Smooth muscle cell (in vitro differentiated cells): Measurements from ENCODE around the gene UBE3A. TPM values are rescaled to one million over a fixed set of nuclear protein-coding genes. Genes with fewer than 3 reads are reported as not detected.

Experiments used
- DNase-seq: peaks from one replicate; lab custom pipeline; 2025; ENCODE audit not compliant: unreplicated experiment; lab: John Stamatoyannopoulos, UW
- H2AFZ ChIP-seq: fragments of 200-600 bp; sonication (generic); 2 replicates; pipeline ENCODE4 v1.6.0; 2016; ENCODE audit warnings: antibody characterized with exemption, low read depth, mild to moderate bottlenecking
- H3F3A ChIP-seq: fragments of 200-600 bp; sonication (generic); 2 replicates; pipeline ENCODE4 v1.6.0; 2017; ENCODE audit warnings: antibody characterized with exemption, low read depth
- H3K27ac ChIP-seq: fragments of 200-600 bp; sonication (generic); 2 replicates; pipeline ENCODE4 v1.5.1; 2016; ENCODE audit warnings: low read depth, mild to moderate bottlenecking
- H3K27me3 ChIP-seq: fragments of 200-600 bp; sonication (generic); 2 replicates; pipeline ENCODE4 v1.6.1; 2016; ENCODE audit warnings: low read depth, mild to moderate bottlenecking
- H3K36me3 ChIP-seq: fragments of 200-600 bp; sonication (generic); 2 replicates; pipeline ENCODE4 v1.5.1; 2016; ENCODE audit warnings: low read depth
- H3K4me1 ChIP-seq: fragments of 200-600 bp; sonication (generic); 2 replicates; pipeline ENCODE4 v1.5.1; 2016; ENCODE audit warnings: low read depth
- H3K4me2 ChIP-seq: fragments of 200-600 bp; sonication (generic); 2 replicates; pipeline ENCODE4 v1.6.0; 2016; ENCODE audit warnings: mild to moderate bottlenecking
- H3K4me3 ChIP-seq: fragments of 200-600 bp; sonication (generic); 2 replicates; pipeline ENCODE4 v1.5.1; 2016; ENCODE audit warnings: mild to moderate bottlenecking
- H3K79me2 ChIP-seq: fragments of 200-600 bp; sonication (generic); 2 replicates; pipeline ENCODE4 v1.6.0; 2016; ENCODE audit warnings: low read depth, mild to moderate bottlenecking
- H3K9ac ChIP-seq: fragments of 200-600 bp; sonication (generic); 2 replicates; pipeline ENCODE4 v1.6.0; 2016; ENCODE audit warnings: low read depth
- H3K9me3 ChIP-seq: fragments of 200-600 bp; sonication (generic); replicated peaks from 2 replicates; pipeline ENCODE4 v1.5.1; 2016; ENCODE audit warnings: low read depth
- H4K20me1 ChIP-seq: fragments of 200-600 bp; sonication (generic); 2 replicates; pipeline ENCODE4 v1.6.0; 2016; ENCODE audit warnings: low read depth
- CTCF ChIP-seq: fragments of 200-600 bp; sonication (generic); IDR thresholded peaks from 2 replicates; pipeline ENCODE4 v1.5.1; 2017; ENCODE audit warnings: borderline replicate concordance, mild to moderate bottlenecking, antibody characterized with exemption; ENCODE audit not compliant: insufficient read depth, poor library complexity, severe bottlenecking
- WGBS: methylation state at CpG from one replicate; pipeline ENCODE4 v1.1.7; 2016; ENCODE audit warnings: low lambda C conversion rate; 5-methylcytosine and 5-hydroxymethylcytosine counted together
- polyA plus RNA-seq: library from polyadenylated mRNA; unstranded; fragments of >200 nt; fragmentation: Nextera tagmentation; extraction: Ambion mirVana; gene quantifications from 2 replicates; pipeline ENCODE4 v1.2.1, GENCODE V29; 2016
- total RNA-seq: library from RNA; depleted of rRNA; stranded (reverse); fragments of >200 nt; gene quantifications from 2 replicates; pipeline ENCODE4 v1.2.3, GENCODE V29; 2014

The UBE3A gene
- total and polyA plus RNA-seq, 2 experiments from 2014 or later, result 66.6 to 93.9 TPM

DNA sequence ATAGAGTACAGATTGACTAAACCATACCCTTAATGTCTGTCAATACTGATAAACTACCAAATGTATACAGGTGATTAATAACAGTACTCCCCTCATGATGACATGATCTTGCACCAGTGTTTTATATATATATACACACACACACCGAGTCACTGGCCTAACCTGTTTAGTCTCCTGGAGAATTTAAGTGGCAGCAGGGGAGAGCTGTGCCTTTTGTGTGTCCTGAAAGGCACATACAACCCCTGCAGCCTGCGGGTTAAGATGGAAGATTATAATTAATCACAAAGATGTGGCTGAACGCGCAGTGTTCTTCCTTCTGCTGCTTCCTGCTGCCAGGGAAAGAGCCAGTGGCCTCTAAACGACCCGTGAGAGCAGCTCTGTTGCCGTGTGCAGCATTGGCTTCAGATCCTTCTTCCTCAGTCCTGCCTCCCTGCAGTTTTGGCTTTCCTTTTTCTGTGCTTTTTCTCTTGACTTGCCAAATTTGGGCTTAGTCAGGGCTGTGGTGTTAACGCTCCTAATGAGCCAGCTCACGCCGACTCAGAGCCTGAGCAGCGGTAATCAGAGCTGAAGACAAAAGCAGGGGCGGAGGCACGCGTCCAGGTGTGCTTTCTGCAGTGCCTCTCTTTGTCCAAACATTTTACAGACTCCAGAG is 42.5 kb upstream of the UBE3A start:
- no peaks in the 10 kb centered on the region for H4K20me1 ChIP-seq
- no peaks in the 10 kb centered on the region for H3K79me2 ChIP-seq
- no peak overlapping the region for H2AFZ ChIP-seq
- no peaks in the 10 kb centered on the region for H3F3A ChIP-seq
- WGBS, result 33% methylated on average over 14 of the region's 14 CpGs
- H3K4me1 ChIP-seq, result no peaks in the 10 kb centered on the region
- H3K27ac ChIP-seq, result no peak overlapping the region
- no peak for DNase-seq
- no peak overlapping the region for H3K4me3 ChIP-seq
- no peaks in the 10 kb centered on the region for H3K9me3 ChIP-seq
- H3K9ac ChIP-seq, result no peak overlapping the region
- H3K36me3 ChIP-seq, result no peaks in the 10 kb centered on the region
- no peaks in the 10 kb centered on the region for H3K27me3 ChIP-seq
- TF ChIP-seq CTCF, result no peak
- no peak overlapping the region for H3K4me2 ChIP-seq

DNA sequence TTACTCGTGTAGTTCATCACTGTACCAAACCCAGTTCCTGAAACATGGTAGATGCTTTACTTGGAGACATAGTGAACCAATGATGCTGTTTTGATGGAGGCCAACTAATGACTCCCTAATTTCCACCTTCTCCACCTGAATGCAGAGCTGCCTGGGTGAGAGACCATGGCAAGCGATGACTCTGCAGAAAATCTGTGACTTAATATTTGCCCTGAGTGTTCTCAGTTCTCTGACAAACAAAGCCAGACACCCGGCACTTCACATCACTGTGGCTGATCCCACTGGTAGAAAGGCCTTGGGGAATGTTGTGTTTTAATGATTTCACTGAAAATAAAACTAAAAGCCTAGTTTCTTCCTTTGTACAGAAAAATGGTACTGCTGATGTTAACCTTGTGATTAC is 39.5 kb upstream of the UBE3A start:
- Histone ChIP-seq H3K9ac (no peak overlapping the region), H3K27me3 (no peaks in the 10 kb centered on the region), H3K36me3 (no peaks in the 10 kb centered on the region), H3K9me3 (no peaks in the 10 kb centered on the region), H3K4me3 (no peak overlapping the region), H3K27ac (no peak overlapping the region), H3K4me2 (no peak overlapping the region), H4K20me1 (no peaks in the 10 kb centered on the region), H3K79me2 (no peaks in the 10 kb centered on the region), H3K4me1 (no peaks in the 10 kb centered on the region), H3F3A (no peaks in the 10 kb centered on the region), H2AFZ (no peak overlapping the region)
- TF ChIP-seq CTCF, result no peak
- 87% methylated on average over 3 of the region's 3 CpGs for WGBS
- no peak for DNase-seq

DNA sequence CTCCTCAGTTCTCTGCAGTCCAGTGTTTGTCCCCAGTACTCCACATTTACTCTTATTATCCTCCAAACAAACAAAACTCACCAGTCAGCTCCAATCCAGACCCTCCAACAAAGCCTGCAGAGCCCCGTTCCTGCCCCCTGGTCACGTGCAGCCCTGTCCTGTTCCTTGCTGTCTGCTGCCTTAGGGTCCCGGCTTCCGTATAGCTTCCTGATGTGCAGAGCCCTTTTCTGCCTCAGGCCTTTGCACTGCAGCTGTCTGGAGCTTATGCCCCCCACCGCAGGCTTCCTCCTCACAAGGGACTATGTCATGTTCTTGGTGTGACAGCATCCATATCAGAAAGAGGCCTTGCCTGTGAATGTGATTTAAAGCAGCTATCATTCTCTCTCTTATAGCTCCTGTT is 39.0 kb upstream of the UBE3A start:
- WGBS, result 83% methylated on average over 5 of the region's 5 CpGs
- H3K9ac ChIP-seq, result no peak overlapping the region
- no peak overlapping the region for H2AFZ ChIP-seq
- no peaks in the 10 kb centered on the region for H3K36me3 ChIP-seq
- no peaks in the 10 kb centered on the region for H3K9me3 ChIP-seq
- no peak for TF ChIP-seq CTCF
- H3K79me2 ChIP-seq, result no peaks in the 10 kb centered on the region
- no peak overlapping the region for H3K4me2 ChIP-seq
- no peaks in the 10 kb centered on the region for H3K27me3 ChIP-seq
- no peaks in the 10 kb centered on the region for H4K20me1 ChIP-seq
- no peak for DNase-seq
- H3K27ac ChIP-seq, result no peak overlapping the region
- no peaks in the 10 kb centered on the region for H3K4me1 ChIP-seq
- no peaks in the 10 kb centered on the region for H3F3A ChIP-seq
- no peak overlapping the region for H3K4me3 ChIP-seq

- no peak overlapping the region for H3K4me3 ChIP-seq
- DNase-seq, result no peak
- no peaks in the 10 kb centered on the region for H4K20me1 ChIP-seq
- no peaks in the 10 kb centered on the region for H3F3A ChIP-seq
- no peak for TF ChIP-seq CTCF
- H3K27ac ChIP-seq, result no peak overlapping the region
- H3K4me1 ChIP-seq, result no peaks in the 10 kb centered on the region
- H3K36me3 ChIP-seq, result no peaks in the 10 kb centered on the region
- no peaks in the 10 kb centered on the region for H3K27me3 ChIP-seq
- 90% methylated on average over 4 of the region's 4 CpGs for WGBS
- no peak overlapping the region for H3K9ac ChIP-seq
- H3K9me3 ChIP-seq, result no peaks in the 10 kb centered on the region
- H3K79me2 ChIP-seq, result no peaks in the 10 kb centered on the region
- no peak overlapping the region for H3K4me2 ChIP-seq
- H2AFZ ChIP-seq, result no peak overlapping the region
Measured at GRCh38 chr15:25474251-25474650, 35.4 kb upstream of the UBE3A start.
